Brain pericyte (primary cell): Measurements from ENCODE around the gene AURKB.
A peak's percentile ranks its signal among the peaks of the same experiment; 100 is the strongest.

ENCODE experiments used
- DNase-seq: peaks from one replicate; pipeline ENCODE4 v3.0.0-alpha.2; 2012; ENCODE audit warnings: low read depth, low spot score

AURKB gene

GRCh38 chr17:8162233-8162996, 48.0 kb downstream of the AURKB start, which contains the start of gene VAMP2:
Gene VAMP2 (minus strand): TSS chr17:8162948. CDS start chr17:8162879, 69 bp downstream.
- DNase-seq, result no peak

- DNase-seq, result no peak
Observed at GRCh38 chr17:8161289-8162232, 48.8 kb downstream of the AURKB start.

GRCh38 chr17:8160741-8161221, 49.6 kb downstream of the AURKB start:
- DNase-seq, result no peak

GRCh38 chr17:8160224-8160577, 50.2 kb downstream of the AURKB start:
- no peak for DNase-seq

GRCh38 chr17:8159459-8160223, 50.7 kb downstream of the AURKB start:
- no peak for DNase-seq

GRCh38 chr17:8159032-8159400, 51.4 kb downstream of the AURKB start:
- no peak for DNase-seq

- DNase-seq, result no peak
Observed at GRCh38 chr17:8158267-8159031, 51.9 kb downstream of the AURKB start.

GRCh38 chr17:8156246-8156992, 54.0 kb downstream of the AURKB start:
- DNase-seq, result peak; percentile 100

GRCh38 chr17:8155996-8156245, 54.5 kb downstream of the AURKB start:
- DNase-seq, result no peak

GRCh38 chr17:8155231-8155995, 55.0 kb downstream of the AURKB start:
- no peak for DNase-seq
